ENCODE data around the gene QSOX1. TPM values are rescaled to one million over a fixed set of nuclear protein-coding genes. Genes with fewer than 3 reads are reported as not detected.

The QSOX1 gene
- total RNA-seq, 1 donor from 2014 or later = 11.9 TPM

DNA sequence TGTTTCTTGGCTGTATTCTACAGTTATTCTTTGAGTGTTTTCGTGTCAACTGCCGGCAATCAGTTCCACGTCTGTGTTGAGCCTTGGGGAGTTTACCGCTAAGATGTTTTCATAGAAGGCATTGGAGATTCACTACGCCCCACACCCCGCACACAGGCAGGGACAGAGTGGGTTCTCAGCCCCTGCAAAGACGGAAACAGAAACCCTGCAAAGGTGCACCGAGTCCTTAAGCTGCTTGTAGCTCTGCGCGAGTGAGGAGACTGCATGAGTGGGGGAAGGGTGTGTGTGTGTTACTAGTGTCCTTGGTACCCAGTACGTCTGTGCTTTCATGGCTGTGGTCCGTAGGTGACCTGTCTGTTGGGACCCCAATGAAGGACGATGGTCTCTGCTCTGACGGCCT is 77.3 kb downstream of the QSOX1 start:
- intact Hi-C loops (cut with micrococcal nuclease) = loop anchor here (2.0 to 5.0 kb wide), 2 partner anchors 77 to 400 kb away; partner anchors contain the start of genes QSOX1 and XPR1
- Mint-ChIP-seq H3K36me3 (ENCODE audit: low read depth) (no peaks in the 10 kb centered on the region), H3K27me3 (peaks cover 52% of the 10 kb centered on the region), H3K4me1 (peaks cover 50% of the 10 kb centered on the region), H3K9me3 (no peaks in the 10 kb centered on the region), H3K4me3 (peak overlapping the region; percentile 75), H3K27ac (no peak overlapping the region)
- DNase-seq = no peak
- no peak for ATAC-seq (ENCODE audit: low read depth)
- ChIA-PET POLR2A (no interaction called here), CTCF (no interaction called here)
- TF ChIP-seq, protein P1, sequence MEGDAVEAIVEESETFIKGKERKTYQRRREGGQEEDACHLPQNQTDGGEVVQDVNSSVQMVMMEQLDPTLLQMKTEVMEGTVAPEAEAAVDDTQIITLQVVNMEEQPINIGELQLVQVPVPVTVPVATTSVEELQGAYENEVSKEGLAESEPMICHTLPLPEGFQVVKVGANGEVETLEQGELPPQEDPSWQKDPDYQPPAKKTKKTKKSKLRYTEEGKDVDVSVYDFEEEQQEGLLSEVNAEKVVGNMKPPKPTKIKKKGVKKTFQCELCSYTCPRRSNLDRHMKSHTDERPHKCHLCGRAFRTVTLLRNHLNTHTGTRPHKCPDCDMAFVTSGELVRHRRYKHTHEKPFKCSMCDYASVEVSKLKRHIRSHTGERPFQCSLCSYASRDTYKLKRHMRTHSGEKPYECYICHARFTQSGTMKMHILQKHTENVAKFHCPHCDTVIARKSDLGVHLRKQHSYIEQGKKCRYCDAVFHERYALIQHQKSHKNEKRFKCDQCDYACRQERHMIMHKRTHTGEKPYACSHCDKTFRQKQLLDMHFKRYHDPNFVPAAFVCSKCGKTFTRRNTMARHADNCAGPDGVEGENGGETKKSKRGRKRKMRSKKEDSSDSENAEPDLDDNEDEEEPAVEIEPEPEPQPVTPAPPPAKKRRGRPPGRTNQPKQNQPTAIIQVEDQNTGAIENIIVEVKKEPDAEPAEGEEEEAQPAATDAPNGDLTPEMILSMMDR (IDR thresholded peaks at IDR 0.05) = no peak

DNA sequence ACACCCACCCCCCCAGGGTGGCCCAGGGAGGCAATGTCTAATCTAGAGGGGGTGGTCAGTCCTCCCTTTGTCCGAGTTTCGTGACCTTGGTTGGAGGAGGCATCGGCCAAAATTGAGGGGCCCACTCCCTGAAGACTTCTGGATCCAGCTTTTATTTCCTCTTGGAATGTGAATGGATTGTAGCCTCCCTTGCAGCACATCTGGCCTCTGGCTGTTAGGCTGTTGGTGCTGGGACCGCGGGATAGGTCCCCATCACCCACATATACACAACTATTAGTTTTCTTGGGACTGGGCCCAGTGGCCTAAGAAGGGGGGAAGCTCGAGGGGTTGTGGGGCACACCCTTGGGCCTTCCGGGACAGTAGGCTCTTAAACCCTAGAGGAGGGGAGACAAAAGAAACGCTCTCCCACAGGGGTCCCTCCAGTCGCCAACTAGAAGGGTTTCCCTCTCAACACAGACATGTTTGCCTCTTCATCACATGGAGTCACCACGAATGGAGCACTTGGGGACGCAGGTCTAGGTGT is 77.9 kb downstream of the QSOX1 start:
- ChIA-PET POLR2A (no interaction called here), CTCF (no interaction called here)
- no peak overlapping the region for H3K27ac Mint-ChIP-seq
- peaks cover 50% of the 10 kb centered on the region for H3K4me1 Mint-ChIP-seq
- peak overlapping the region; percentile 7 for H3K4me3 Mint-ChIP-seq
- DNase-seq (no peak), ATAC-seq (ENCODE audit: low read depth) (no peak)
- H3K27me3 Mint-ChIP-seq = peaks cover 57% of the 10 kb centered on the region
- intact Hi-C loops (cut with micrococcal nuclease) = loop anchor here (5.0 kb wide), 1 partner anchor 400 kb away; the partner anchor contains the start of gene XPR1
- H3K36me3 Mint-ChIP-seq (ENCODE audit: low read depth) = no peaks in the 10 kb centered on the region
- no peaks in the 10 kb centered on the region for H3K9me3 Mint-ChIP-seq
- TF ChIP-seq, protein P1 (IDR thresholded peaks at IDR 0.05) = no peak

DNA sequence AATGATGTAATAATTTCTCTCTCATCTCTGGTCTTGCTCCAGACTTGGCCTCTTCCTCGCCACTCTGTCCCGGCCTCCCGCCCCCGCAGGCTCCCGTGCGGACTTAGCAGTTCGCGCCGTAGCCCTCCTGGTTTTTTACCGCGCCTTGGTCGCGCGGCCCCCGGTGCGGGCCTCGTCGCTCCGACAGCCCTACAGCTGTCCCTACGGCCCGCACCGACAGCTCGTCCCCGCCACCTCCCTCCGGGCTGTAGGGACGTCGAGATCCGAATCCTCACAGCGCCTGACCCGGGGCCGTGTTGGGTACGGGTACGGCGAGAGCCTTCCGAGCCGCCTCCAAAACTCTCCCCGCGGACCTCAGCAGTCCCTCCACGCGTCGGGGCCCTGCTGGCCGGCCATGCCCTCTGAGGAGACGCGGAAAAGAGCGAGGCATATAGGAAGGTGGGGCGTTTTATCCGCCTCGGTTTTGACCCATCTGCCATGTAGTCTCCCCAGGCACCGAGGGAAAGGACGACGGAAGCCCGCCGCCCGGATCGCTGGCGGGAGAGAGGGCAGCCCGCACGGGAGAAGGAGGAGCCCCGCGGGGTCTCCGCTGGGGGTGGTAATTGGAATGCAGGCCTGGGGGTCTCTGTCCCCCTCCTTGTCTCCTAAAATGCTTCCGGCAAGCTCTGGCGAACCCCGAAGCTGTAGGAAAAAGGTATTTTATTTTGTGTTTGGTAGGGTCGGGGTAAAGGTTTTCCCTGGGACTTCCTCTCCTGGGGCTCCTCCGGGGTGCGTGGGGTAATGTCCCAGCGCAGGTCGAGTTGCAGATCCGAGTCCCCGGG is 78.7 kb downstream of the QSOX1 start:
- intact Hi-C loops (cut with micrococcal nuclease) = loop anchor here (5.0 kb wide), 1 partner anchor 399 kb away; the partner anchor contains the start of gene XPR1
- ChIA-PET CTCF (no interaction called here), POLR2A (no interaction called here)
- Mint-ChIP-seq H3K27me3 (peaks cover 55% of the 10 kb centered on the region), H3K36me3 (ENCODE audit: low read depth) (no peaks in the 10 kb centered on the region), H3K9me3 (no peaks in the 10 kb centered on the region), H3K4me3 (no peak overlapping the region), H3K4me1 (peaks cover 49% of the 10 kb centered on the region), H3K27ac (no peak overlapping the region)
- no peak for DNase-seq
- ATAC-seq (ENCODE audit: low read depth) = no peak
- TF ChIP-seq, protein P1 (IDR thresholded peaks at IDR 0.05) = no peak

DNA sequence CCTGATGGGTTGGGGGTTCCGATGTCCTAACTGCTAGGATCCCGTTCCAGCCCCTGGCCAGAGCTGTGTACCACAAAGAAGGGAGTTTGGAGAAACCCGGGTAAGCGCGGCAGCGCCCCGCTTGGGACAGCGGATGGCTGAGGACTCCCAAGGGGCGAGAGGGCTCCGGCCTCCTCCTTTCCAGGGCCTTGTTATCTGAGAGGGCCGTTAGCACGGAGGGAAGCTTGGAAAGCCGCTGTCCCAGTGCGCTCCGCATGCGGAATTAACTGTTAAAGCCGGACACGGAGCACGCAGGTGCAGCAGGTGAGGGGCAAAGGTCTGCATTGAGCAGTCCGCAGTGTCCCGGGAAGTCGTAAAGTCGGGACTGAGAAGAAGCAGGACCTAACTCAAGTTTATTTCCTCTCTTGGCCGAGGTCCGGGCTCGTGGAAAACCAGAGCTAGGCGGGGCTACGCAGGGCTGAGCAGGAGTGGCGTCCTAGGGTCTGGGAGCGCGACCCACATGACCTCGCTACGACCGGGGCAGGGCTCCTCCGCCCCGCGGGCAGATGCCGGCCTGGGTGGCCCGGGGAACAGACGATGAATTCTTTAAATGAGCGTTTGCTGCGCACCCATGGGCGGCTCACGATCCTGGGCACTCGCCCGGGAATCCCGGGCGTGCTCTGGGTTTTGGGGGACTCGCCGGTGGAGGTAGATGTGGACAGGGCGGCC is 79.9 kb downstream of the QSOX1 start:
- no peaks in the 10 kb centered on the region for H3K36me3 Mint-ChIP-seq (ENCODE audit: low read depth)
- ATAC-seq (ENCODE audit: low read depth) (no peak), DNase-seq (peak; percentile 23)
- H3K9me3 Mint-ChIP-seq = no peaks in the 10 kb centered on the region
- CTCF ChIA-PET = no interaction called here
- H3K27me3 Mint-ChIP-seq = peaks cover 58% of the 10 kb centered on the region
- TF ChIP-seq, protein P1 (IDR thresholded peaks at IDR 0.05) = no peak
- H3K27ac Mint-ChIP-seq = no peak overlapping the region
- H3K4me1 Mint-ChIP-seq = peaks cover 42% of the 10 kb centered on the region
- peak overlapping the region; percentile 52 for H3K4me3 Mint-ChIP-seq
- POLR2A ChIA-PET = no interaction called here
- intact Hi-C loops (cut with micrococcal nuclease) = loop anchor here (5.0 kb wide), 1 partner anchor 398 kb away; the partner anchor contains the start of gene XPR1

DNA sequence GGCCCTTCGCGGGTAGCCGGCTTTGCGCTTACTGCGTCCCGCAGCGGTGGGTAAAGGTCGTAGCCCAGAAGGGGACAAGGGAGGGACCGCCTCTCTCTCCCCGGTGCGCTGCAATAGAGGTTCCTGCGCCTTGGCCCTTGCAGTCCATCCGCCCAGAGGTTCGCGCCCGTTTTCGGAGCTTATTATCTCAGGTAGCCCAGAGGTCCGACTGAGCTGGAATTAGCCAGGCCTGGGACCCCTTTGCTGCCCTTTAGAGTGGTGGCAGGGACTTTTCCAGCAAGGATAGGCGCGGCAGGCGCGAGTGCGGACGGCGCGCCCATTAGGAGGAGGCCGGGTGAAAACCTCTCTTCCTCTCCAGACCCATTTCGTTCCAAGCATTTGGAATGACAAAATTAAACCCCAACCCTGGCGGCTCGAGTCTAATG is 80.4 kb downstream of the QSOX1 start:
- Mint-ChIP-seq H3K4me3 (no peak overlapping the region), H3K36me3 (ENCODE audit: low read depth) (no peaks in the 10 kb centered on the region), H3K4me1 (peaks cover 42% of the 10 kb centered on the region), H3K27ac (no peak overlapping the region), H3K27me3 (peaks cover 61% of the 10 kb centered on the region), H3K9me3 (no peaks in the 10 kb centered on the region)
- ATAC-seq (ENCODE audit: low read depth) (no peak), DNase-seq (no peak)
- ChIA-PET POLR2A (no interaction called here), CTCF (no interaction called here)
- TF ChIP-seq, protein P1 (IDR thresholded peaks at IDR 0.05) = no peak
- intact Hi-C loops (cut with micrococcal nuclease) = no loop called here
